ENCODE measurements around the gene POP4. TPM values are rescaled to one million over a fixed set of nuclear protein-coding genes. Genes with fewer than 3 reads are reported as not detected.
"Not testable (repeated sequence)": the region's sequence is repeated elsewhere in the genome, so short reads cannot be mapped to it uniquely, and the experiment has no call there.

Gene POP4
- total RNA-seq, 2 donors from 2014 or later = 57.5 to 61.8 TPM

DNA sequence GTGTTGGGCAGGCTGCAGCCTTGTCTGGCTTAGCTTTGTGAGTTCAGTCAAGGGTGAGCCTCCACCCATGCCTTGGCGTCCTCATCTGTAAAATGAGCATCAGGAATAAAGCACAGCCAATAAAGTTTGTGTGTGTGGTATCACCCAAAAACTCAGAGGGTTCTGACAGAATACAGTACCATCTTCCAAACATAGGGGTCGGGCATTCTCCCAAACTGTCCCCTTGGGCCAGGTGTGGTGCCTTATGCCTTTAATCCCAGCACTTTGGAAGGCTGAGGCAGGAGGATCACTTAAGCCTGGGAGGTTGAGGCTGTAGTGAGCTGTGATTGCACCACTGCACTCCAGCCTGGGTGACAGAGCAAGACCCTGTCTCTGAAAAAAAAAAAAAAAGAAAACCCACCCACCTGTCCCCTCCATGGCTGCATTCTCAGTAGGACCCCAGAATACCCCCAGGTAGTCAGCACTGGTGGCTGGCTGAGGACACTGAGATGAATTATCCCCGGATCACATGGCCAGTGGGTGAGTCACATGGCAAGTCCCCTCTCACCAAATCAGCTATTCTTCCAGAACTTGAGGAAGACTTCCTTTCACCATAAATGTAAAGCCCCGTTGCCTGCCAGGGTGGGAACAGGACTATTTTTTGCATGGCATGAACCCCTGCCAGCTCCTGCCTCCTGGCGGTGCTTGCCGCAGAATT is 18.6 kb downstream of the POP4 start:
- intact Hi-C loops (cut with DNase I, micrococcal nuclease) = no loop called here
- ATAC-seq (no peak), DNase-seq (no peak)

DNA sequence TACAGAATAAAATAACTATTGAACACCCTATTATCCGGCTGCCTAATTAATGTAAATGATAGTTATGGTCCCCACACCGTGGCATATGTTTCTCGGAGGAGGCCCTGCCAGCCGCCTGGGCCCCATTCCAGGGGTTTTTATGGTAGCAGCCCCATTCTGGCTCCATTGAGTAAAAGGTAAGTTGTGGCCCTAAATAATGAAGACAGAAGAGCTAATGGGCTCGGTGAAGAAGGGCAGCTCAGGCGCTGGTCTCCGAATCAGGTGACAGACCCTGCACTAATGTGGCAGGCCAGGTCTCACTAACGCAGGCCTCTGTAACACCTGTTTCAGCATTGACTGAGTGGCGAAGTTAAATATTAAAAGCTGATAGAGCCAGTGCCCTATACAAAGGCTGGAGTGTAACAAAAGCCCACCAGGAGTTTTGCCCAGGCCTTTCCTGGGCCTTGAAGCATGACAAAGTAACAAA is 19.1 kb downstream of the POP4 start:
- ATAC-seq = no peak
- no peak for DNase-seq
- intact Hi-C loops (cut with DNase I, micrococcal nuclease) = no loop called here

DNA sequence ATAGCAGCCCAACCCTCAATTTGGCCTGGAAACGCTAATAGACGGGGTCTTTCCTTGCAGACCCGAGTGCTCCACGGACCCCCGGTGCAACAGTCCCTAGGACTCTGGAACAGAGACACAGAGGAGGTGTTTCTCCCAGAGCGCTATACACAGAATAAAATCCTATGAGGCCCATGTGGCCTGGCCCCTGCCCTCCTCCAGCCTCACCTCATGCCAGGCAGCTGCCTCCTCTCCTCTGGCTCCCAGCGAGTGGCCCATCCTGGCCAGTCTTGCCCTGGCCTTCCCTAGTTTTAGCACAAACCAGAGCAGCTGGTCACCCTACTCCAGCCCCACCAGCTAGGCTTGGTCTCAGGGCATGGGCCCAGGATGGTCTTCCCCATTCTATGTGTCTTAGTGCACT is 20.3 kb downstream of the POP4 start:
- intact Hi-C loops (cut with DNase I, micrococcal nuclease) = no loop called here
- no peak for DNase-seq
- no peak for ATAC-seq

DNA sequence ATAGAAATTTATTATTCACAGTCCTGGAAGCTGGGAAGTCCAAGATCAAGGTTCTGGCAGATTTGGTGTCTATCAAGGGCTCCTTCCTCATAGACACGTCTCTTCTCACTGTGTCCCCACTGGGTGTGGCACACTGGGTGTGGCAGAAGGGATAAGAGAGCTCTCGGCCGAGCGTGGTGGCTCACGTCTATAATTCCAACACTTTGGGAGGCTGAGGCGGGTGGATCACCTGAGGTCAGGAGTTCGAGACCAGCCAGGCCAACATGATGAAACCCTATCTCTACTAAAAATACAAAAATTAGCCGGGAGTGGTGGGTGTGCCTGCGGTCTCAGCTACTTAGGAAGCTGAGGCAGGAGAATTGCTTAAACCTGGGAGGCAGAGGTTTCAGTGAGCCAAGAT is 20.7 kb downstream of the POP4 start:
- intact Hi-C loops (cut with DNase I, micrococcal nuclease); ATAC-seq; DNase-seq: not testable (repeated sequence)

DNA sequence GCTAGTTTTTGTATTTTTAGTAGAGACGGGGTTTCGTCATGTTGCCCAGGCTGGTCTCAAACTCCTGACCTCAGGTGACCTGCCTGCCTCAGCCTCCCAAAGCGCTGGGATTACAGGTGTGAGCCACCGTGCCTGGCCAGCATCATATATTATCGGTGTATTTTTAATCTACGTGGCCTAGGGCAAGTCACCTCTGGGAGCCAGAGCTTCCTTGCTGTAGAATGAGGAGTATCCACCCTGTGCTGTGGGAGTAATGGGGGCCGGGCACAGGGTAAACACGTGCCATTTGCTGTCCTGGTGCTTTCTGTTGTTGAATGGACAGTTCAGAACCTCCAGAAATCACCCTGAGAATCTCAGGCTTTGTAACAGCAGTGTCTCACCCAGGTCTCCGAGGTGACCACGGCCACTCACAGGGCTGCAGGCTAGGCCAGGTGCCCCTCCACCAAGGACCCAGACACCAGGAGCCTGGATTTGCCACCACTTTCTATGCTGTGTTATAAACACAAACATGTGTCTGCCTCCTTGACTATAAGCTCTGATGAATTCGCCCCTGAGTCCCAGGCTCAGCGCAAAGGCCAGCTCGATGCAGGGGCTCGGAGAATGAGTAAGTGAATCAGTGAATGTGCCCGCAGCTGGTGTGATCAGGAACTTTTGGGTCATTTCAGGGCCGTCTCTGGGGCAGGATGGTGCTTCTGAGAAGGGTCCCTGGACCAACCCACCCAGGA is 22.7 kb downstream of the POP4 start:
- ATAC-seq (no peak), DNase-seq (no peak)
- intact Hi-C loops (cut with DNase I, micrococcal nuclease) = no loop called here

DNA sequence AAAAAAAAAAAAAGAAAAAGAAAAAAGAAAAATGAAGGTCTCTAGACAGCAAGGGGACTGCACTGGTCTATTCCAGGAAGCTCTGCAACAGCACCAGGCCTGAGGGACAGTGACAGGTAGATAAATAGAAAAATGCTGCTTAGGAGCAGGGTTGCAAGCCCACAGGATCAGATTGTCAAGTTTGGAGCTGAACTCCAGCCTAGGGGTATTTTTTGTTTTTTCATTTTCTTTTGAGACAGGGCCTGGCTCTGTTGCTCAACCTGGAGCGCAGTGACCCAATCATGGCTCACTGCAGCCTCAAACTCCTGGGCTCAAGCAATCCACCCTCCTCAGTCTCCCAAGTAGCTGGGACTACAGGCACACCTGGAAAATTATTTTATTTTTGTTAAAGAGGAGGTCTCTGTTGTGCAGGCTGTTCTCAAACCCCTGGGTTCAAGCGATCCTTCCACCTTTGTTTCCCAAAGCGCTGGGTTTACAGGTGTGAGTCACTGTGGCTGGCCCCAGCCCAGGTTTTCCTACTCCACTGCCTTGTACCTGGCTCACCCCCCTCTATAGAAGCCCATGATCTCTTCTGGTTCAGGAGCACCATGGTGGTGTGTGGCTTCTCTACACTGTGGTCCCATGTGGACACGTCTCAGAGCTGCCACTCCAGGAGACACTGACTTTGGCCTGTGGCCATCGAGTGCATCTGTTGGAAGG is 23.9 kb downstream of the POP4 start:
- no peak for DNase-seq
- intact Hi-C loops (cut with DNase I, micrococcal nuclease) = no loop called here
- no peak for ATAC-seq

DNA sequence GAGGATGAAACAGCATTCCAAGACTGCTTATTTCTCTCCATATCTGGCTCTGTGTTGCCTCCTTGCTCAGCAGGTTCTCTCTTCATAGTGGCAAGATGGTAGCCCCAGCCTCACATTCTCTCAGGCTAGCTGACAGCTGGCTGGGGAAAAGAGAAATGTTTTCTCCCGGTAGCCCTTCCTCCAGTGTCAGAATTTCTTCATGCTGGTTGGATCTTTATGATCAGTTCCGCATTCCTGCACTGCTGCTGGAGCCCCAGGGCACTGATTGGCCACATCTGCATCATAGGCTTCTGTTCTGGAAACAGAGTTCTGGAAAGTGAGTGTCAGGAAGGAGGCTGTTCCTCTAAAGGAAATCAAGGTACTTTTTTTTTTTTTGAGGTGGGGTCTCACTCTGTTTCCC is 24.6 kb downstream of the POP4 start:
- intact Hi-C loops (cut with DNase I, micrococcal nuclease) = no loop called here
- no peak for DNase-seq
- ATAC-seq = no peak

DNA sequence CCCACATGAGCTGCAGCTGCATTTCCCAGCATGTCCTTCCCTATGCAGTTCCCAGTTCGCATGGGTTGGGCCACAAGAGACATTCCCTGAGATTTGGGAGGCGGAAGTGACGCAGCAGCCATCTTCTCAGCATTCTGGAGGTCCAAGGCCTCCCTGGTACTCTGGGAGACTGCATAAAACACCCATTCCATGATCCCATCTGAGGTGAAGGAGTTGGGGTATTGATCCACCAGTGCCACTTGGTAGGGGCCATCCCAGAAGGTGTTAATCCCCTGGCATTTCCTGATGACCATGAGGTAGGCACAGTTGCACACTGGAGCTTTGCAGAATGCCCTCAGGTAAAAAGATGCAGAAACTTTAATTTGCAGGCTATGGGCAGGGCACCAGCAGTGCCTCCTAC is 25.4 kb downstream of the POP4 start:
- DNase-seq = no peak

DNA sequence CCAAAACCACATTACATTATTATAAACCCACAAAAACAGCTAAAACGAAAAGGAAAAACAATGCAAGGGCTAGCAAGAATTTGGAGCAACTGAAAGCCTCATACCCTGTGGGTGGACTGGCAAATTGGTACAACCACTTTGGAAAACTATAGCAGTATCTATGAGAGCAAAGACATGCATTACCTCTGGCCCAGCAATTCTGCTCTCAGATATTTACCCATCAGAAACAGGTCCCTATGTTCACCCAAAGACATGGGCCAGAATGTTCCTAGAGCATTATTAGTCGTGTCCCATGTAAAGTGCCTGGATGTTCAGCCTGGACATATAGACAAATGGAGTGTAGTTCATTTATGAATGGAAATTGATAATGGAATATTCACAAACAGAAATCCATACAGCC is 27.9 kb downstream of the POP4 start:
- ATAC-seq = no peak
- DNase-seq = no peak
- intact Hi-C loops (cut with DNase I, micrococcal nuclease) = no loop called here

More for the DNA sequence above, 25.4 kb downstream of the POP4 start:
- intact Hi-C loops (cut with DNase I, micrococcal nuclease) = no loop called here
- no peak for ATAC-seq

DNA sequence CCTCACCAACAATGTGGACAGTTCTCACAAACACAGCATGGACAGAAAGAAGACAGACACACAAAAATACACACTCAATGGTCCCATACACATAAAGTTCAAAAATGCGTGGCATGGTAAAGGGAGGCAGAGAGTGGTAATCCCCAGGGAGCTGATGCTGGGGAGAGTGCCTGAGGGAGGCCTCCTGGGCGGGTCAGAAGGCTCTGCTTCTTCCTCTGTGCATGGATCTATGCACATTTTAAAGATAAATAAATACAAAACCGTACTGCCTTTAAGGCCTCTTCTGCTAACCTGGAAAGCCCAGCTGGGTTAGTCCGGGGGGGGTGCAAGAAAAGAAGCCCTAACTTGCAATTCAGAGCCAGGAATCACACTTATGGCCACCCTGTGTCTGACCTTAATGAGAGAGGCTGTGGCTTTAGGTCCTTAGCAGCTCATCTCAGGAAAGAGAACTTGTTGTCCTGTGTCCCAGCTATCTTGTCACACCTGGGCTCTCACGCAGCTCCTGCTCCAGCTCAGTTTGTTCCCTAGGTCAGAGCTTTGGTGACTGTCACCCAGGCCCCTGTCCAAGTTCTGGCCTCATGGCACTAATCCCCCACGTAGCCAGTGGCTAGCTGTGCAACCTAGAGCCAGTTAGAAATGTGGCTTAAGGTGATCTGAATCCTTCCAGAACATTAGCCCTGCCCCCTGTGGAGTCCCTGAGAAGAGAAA is 28.5 kb downstream of the POP4 start:
- DNase-seq = no peak
- ATAC-seq = no peak
- intact Hi-C loops (cut with DNase I, micrococcal nuclease) = no loop called here

DNA sequence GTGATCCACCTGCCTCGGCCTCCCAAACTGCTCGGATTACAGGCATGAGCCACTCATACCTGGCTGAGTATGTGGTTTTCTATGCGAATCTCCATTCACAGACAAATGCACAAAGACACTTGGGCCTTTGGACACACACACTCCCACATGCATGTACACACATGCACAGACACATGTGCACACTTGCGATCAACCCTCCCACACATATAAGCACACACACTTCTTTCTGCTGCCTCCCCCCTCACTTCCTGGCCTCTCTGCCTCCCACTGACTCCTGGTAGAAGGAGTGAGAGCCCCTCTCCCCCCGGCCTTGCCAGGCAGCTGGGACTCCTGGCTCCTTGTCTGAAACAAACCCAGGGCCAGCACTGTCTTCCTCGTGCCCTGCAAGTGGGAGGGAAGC is 29.9 kb downstream of the POP4 start:
- no peak for ATAC-seq
- DNase-seq = no peak
- intact Hi-C loops (cut with DNase I, micrococcal nuclease) = no loop called here

DNA sequence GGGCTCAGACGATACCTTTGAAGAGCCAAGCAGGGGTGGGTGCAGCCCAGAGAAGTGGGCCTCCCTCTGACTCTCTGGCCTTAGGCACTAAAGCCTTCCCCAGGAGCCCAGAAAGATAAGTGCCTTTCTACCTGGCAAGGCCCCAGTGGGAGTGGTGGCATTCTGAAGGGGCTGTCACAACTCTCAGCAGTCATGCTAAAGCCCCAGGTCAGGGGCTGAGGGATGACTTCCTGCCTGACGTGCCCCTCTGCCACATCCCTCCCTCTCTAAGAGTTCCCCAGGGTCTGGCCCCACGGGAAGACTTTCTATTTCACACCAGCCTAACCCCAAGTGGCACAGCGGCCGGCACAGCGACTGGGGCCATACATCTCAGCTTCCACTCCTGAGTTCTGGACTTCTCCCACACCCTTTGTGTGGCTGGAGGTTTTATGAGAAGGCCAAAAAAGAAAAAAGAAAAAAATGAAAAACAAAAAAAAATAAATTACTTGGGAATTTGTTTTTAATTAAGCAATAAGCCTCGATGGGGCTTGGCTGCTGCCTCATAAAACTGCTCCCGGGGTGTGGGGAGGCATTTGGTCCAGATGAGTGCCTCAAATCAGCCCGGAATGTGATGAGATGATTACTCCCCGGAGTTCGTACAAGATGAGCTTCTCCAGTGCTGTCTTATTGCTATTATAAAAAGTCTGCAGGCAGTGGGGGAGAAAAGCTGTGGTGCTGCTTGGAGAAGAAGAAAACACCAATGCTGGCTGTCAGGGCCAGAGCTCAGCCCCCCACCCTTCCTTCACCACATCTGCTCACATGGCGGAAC is 30.7 kb downstream of the POP4 start:
- ATAC-seq (no peak), DNase-seq (no peak)
- intact Hi-C loops (cut with DNase I, micrococcal nuclease) = no loop called here

DNA sequence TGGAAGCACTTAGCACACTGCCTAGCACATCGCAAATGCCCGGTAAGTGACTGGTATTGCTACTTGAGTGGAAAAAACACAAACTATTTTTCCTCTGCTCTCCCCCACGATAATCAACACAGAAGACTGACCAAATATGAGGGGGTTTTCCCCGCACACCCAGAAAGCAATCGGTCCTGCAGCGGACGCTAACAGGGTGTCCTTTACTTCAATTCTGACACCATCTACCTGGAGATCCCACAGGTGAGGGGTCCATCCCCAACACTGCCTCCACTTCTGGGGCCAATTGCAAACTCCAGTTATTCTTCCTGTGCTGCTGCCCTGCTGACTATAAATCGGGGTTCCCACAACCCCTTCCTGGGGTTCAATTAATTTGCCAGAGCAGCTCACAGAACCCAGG is 33.0 kb downstream of the POP4 start:
- intact Hi-C loops (cut with DNase I, micrococcal nuclease) = no loop called here
- no peak for ATAC-seq
- no peak for DNase-seq

DNA sequence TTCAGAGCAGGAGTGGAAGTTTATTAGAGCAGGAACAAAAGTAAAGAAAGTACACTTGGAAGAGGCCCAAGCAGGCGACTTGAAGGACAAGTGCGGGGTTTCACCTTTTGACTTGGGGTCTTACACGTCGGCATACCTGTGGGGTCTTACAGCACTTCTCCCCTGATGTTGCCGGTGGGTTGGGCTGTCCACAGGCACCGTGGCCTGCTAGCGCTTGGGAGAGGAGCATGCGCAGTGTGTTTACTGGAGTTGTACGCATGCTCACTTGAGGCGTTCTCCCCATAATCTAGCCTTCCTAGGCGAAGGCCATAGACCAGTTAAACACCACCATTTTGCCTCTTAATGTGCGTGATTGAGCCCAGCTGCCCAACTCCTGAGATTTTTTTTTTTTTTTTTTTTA is 34.1 kb downstream of the POP4 start:
- ATAC-seq = no peak
- intact Hi-C loops (cut with DNase I, micrococcal nuclease) = no loop called here
- DNase-seq = no peak

DNA sequence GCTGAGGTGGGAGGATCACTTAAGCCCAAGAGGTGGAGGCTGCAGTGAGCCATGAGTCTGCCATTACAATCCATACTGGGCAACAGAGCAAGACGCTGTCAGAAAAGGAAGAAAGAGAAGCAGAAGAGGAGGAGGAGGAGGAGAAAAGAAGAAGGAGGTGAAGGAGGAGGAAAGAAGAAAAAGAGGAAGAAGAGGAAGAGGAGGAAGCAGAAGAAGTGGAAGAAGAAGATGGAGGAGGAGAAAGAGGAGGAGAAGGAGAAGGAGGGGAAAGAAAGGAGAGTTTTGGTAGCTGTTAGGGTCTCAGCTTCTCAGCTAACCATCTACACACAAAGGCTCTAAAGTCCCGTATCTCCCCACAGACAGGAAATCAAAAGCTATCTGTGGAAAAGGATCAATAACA is 35.5 kb downstream of the POP4 start:
- DNase-seq (no peak), ATAC-seq (no peak)
- intact Hi-C loops (cut with DNase I, micrococcal nuclease) = no loop called here

DNA sequence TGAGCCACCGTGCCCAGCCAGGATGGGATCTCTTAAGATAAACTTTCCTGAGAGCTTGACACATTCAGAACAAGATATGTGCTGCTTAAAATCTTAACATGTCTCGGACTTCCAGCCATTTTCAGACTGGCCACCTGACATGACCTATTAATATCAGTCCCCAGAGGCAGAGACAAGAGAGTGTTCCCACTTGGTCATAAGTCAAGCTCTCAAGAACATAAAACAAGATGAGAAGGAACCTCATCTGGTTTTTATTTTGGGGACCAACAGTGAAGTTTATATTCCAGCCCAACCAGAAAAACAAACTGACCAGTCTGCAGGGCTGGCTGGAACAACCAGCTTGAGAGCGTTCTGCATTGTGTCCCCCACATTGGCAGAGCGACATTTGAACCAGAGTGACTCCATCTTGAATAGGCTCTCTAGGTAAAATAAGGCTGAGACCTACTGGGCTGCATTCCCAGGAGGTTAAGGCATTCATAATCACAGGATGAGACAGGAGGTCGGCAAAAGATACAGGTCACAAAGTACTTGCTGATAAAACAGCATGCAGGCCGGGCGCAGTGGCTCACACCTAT is 37.4 kb downstream of the POP4 start:
- intact Hi-C loops (cut with DNase I, micrococcal nuclease) = no loop called here
- no peak for DNase-seq
- no peak for ATAC-seq

DNA sequence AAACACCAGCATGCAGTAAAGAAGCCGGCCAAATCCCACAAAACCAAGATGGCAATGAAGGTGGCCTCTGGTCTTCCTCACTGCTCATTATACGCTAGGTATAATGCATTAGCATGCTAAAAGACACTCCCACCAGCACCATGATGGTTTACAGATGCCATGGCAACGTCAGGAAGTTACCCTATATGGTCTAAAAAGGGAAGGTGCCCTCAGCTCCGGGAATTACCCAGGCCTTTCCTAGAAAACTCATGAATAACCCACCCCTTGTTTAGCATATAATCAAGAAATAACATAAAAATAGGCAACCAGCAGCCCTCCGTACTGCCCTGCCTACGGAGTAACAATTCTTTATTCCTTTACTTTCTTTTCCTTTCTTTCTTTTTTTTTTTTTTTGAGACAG is 38.1 kb downstream of the POP4 start:
- intact Hi-C loops (cut with DNase I, micrococcal nuclease) = no loop called here
- DNase-seq (no peak), ATAC-seq (no peak)

DNA sequence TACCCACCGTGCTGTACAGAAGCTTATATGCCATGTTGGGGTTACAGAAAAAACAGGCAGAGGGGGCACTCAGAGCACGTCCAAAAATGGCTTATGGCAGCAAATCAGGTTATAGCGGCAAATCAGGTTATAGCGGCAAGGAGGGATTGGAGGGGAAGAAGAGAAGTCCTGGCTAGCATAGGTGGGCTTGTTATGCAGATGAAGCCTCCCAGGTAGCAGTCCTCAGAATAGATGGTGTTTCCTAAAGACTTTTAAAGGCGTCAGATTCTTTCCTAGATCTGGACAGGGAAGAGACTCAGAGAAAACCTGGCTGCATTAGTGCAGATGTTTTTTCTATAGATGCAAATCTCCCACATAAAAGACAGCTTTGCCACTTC is 39.4 kb downstream of the POP4 start:
- no peak for DNase-seq
- ATAC-seq = no peak
- intact Hi-C loops (cut with DNase I, micrococcal nuclease) = no loop called here
